Adrenal gland (tissue), 5 donors: Measurements from ENCODE around the gene RTP5.

ENCODE experiments used
- CTCF ChIP-seq, 6 experiments: fragments of 450-650 bp in 4 of 6; fragments of 200-600 bp in 2 of 6; sonication (generic) in 1 of 6; IDR thresholded peaks; 1 replicate in 5 of 6; 2 replicates in 1 of 6; pipeline versions ENCODE4 v1.5.1 to v1.8.0; 2016 to 2021; ENCODE audit warnings: antibody characterized with exemption in 6 of 6, mild to moderate bottlenecking in 2 of 6, moderate library complexity in 1 of 6
- POLR2A ChIP-seq, 2 donors: fragments of 450-650 bp; IDR thresholded peaks; one replicate each; pipeline ENCODE4 v1.6.1; 2017; ENCODE audit warnings: antibody characterized with exemption in 2 of 2, mild to moderate bottlenecking in 2 of 2, moderate library complexity in 1 of 2
- donor health status: DM: no; HTN: no; CAD: no.

DNA sequence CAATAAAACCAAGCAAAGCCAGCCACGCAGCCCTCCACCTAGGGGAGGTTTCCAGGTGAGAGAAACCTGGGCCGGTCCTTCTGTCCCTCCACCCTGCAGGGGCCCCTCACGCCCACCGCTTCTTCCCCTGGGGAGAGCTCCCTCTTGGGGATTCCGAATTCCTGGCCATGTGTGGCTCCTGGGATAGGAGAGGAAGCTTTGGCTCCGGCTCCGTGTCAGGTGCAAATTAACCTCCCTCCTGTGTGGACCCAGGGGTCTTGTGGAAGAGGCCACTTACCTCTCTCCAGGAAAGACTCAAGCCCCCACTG lies 4.2 kb downstream of the RTP5 start:
- TF ChIP-seq POLR2A (IDR thresholded peaks at IDR 0.05) (no peak), CTCF (IDR thresholded peaks at IDR 0.05) (no peak)
